Mononuclear cell (primary cell): Measurements from ENCODE around the gene POLN. TPM values are rescaled to one million over a fixed set of nuclear protein-coding genes. Genes with fewer than 3 reads are reported as not detected.

Experiments used
- H3K27me3 ChIP-seq: 2 replicates; pipeline ENCODE4 v1.6.0; 2011; ENCODE audit warnings: low read length, control low read depth; ENCODE audit not compliant: insufficient read depth
- H3K4me1 ChIP-seq: 2 replicates; pipeline ENCODE4 v1.5.1; 2011; ENCODE audit warnings: mild to moderate bottlenecking, low read length, control low read depth; ENCODE audit not compliant: insufficient read depth
- H3K4me3 ChIP-seq: 2 replicates; pipeline ENCODE4 v1.5.1; 2011; ENCODE audit warnings: mild to moderate bottlenecking, low read length, moderate library complexity
- H3K9me3 ChIP-seq: 2 replicates; pipeline ENCODE4 v1.5.1; 2011; ENCODE audit warnings: low read depth, mild to moderate bottlenecking, control low read depth, low read length
- total RNA-seq: library from RNA; depleted of rRNA; stranded (reverse); fragments of >200 nt; gene quantifications from one replicate; pipeline ENCODE4 v1.2.3, GENCODE V29; 2012

The POLN gene
- total RNA-seq, 1 donor: 1.4 TPM

GRCh38 chr4:2062808-2063524 lies 179.0 kb downstream of the POLN start:
- no peaks in the 10 kb centered on the region for H3K9me3 ChIP-seq
- peaks cover 3% of the 10 kb centered on the region for H3K27me3 ChIP-seq
- H3K4me1 ChIP-seq: no peaks in the 10 kb centered on the region
- no peak overlapping the region for H3K4me3 ChIP-seq

GRCh38 chr4:2062168-2062807 lies 179.6 kb downstream of the POLN start:
- no peak overlapping the region for H3K4me3 ChIP-seq
- no peaks in the 10 kb centered on the region for H3K4me1 ChIP-seq
- H3K27me3 ChIP-seq: peaks cover 9% of the 10 kb centered on the region
- no peaks in the 10 kb centered on the region for H3K9me3 ChIP-seq

- H3K4me1 ChIP-seq: no peaks in the 10 kb centered on the region
- peaks cover 17% of the 10 kb centered on the region for H3K27me3 ChIP-seq
- H3K4me3 ChIP-seq: no peak overlapping the region
- no peaks in the 10 kb centered on the region for H3K9me3 ChIP-seq
Observed at GRCh38 chr4:2061186-2062131, 180.5 kb downstream of the POLN start.

- Histone ChIP-seq H3K4me3 (no peak overlapping the region), H3K4me1 (no peaks in the 10 kb centered on the region), H3K9me3 (no peaks in the 10 kb centered on the region), H3K27me3 (peaks cover 20% of the 10 kb centered on the region)
Observed at GRCh38 chr4:2060611-2061185, 181.2 kb downstream of the POLN start.

- Histone ChIP-seq H3K9me3 (no peaks in the 10 kb centered on the region), H3K4me1 (no peaks in the 10 kb centered on the region), H3K27me3 (peaks cover 25% of the 10 kb centered on the region), H3K4me3 (no peak overlapping the region)
Observed at GRCh38 chr4:2059726-2060602, 182.0 kb downstream of the POLN start.

GRCh38 chr4:2059046-2059725 lies 182.7 kb downstream of the POLN start, which contains the start of gene NAT8L:
TSS of gene NAT8L (plus strand) at chr4:2059327. CDS start at chr4:2059512, 185 bp downstream.
- Histone ChIP-seq H3K4me3 (no peak within 1 kb of the TSS), H3K4me1 (no peaks in the 10 kb centered on the region), H3K9me3 (no peaks in the 10 kb centered on the region), H3K27me3 (peaks cover 25% of the 10 kb centered on the region)

- no peaks in the 10 kb centered on the region for H3K9me3 ChIP-seq
- no peak overlapping the region for H3K4me3 ChIP-seq
- H3K27me3 ChIP-seq: peaks cover 29% of the 10 kb centered on the region
- no peaks in the 10 kb centered on the region for H3K4me1 ChIP-seq
Observed at GRCh38 chr4:2058264-2059045, 183.5 kb downstream of the POLN start.

- no peaks in the 10 kb centered on the region for H3K9me3 ChIP-seq
Observed at GRCh38 chr4:2057382-2058065, 184.4 kb downstream of the POLN start.

GRCh38 chr4:2054217-2054616 lies 187.7 kb downstream of the POLN start:
- H3K4me3 ChIP-seq: no peak overlapping the region
- H3K4me1 ChIP-seq: no peaks in the 10 kb centered on the region
- H3K27me3 ChIP-seq: peaks cover 32% of the 10 kb centered on the region
- no peaks in the 10 kb centered on the region for H3K9me3 ChIP-seq

More at GRCh38 chr4:2057382-2058065, 184.4 kb downstream of the POLN start:
- Histone ChIP-seq H3K4me3 (no peak overlapping the region), H3K4me1 (no peaks in the 10 kb centered on the region), H3K27me3 (peaks cover 29% of the 10 kb centered on the region)

- no peak overlapping the region for H3K4me3 ChIP-seq
- H3K4me1 ChIP-seq: no peaks in the 10 kb centered on the region
- H3K9me3 ChIP-seq: no peaks in the 10 kb centered on the region
- peaks cover 12% of the 10 kb centered on the region for H3K27me3 ChIP-seq
Observed at GRCh38 chr4:2051086-2051485, 190.8 kb downstream of the POLN start.

- Histone ChIP-seq H3K4me3 (no peak overlapping the region), H3K9me3 (no peaks in the 10 kb centered on the region), H3K4me1 (no peaks in the 10 kb centered on the region), H3K27me3 (peaks cover 7% of the 10 kb centered on the region)
Observed at GRCh38 chr4:2049811-2050210, 192.1 kb downstream of the POLN start.

- peaks cover 7% of the 10 kb centered on the region for H3K27me3 ChIP-seq
- no peak overlapping the region for H3K4me3 ChIP-seq
- no peaks in the 10 kb centered on the region for H3K9me3 ChIP-seq
- no peaks in the 10 kb centered on the region for H3K4me1 ChIP-seq
Observed at GRCh38 chr4:2049381-2049780, 192.5 kb downstream of the POLN start.
